Measurements from ENCODE around the gene LGR4. TPM values are rescaled to one million over a fixed set of nuclear protein-coding genes. Genes with fewer than 3 reads are reported as not detected.

The LGR4 gene
- total RNA-seq, 2 experiments from 2014 or later = 0.29 to 0.42 TPM

DNA sequence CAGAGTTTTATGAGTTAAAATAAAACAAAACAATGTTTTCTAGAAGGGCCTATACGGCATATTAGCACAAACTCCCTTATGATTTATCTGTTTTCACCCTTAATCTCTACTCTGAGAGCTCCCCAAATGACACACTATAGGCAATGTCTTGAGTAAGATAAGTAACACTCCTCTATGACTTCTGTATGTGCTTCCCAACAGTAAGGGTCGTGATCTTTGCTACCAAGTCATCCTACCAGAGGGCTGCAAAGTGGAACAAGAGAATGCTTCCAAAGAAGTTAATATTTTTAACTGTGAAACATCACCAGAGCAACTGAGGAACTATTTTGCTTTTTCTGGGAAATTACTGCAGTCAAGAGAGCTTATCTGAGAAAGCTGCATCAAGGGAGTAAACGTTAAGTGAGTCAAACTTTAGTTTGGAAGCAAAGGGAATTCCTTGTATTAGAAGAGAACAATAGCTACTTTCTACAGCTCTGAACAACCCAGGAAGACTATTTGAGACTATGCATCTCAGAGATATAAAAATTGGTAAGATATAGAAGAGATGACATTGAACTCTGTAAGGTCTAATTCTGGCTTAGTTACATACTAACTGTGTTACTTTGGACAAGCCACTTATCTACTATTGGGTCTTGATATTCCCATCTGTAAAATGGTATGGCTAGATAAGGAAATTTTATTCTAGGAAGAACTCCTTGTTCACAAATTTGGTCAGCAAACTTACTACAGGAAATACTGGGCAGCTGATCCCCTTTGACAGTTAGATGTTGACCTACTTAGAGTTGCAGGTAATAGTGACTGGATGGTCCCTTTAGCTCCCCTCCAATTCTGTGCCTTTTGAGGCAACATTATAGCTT lies 65.9 kb downstream of the LGR4 start:
- CTCF ChIA-PET = no interaction called here
- Mint-ChIP-seq H3K27ac (no peak overlapping the region), H3K9me3 (ENCODE audit: low read depth) (no peaks in the 10 kb centered on the region), H3K27me3 (no peaks in the 10 kb centered on the region), H3K36me3 (no peaks in the 10 kb centered on the region), H3K4me3 (no peak overlapping the region), H3K4me1 (no peaks in the 10 kb centered on the region)
- ATAC-seq (no peak), DNase-seq (no peak)

- no peaks in the 10 kb centered on the region for H3K9me3 Mint-ChIP-seq (ENCODE audit: low read depth)
- DNase-seq = no peak
- no peak overlapping the region for H3K4me3 Mint-ChIP-seq
- H3K4me1 Mint-ChIP-seq = no peaks in the 10 kb centered on the region
- H3K27ac Mint-ChIP-seq = no peak overlapping the region
- ATAC-seq = no peak
- CTCF ChIA-PET = interaction anchor here (1.0 to 1.1 kb wide), 2 partner anchors 8 to 19 kb away, joined by 3 read pairs; no protein-coding TSS in a partner anchor
- no peaks in the 10 kb centered on the region for H3K36me3 Mint-ChIP-seq
- no peaks in the 10 kb centered on the region for H3K27me3 Mint-ChIP-seq
These were observed 67.5 kb downstream of the LGR4 start for GRCh38 chr11:27405134-27405533.

GRCh38 chr11:27404427-27404826 lies 68.2 kb downstream of the LGR4 start:
- no peaks in the 10 kb centered on the region for H3K4me1 Mint-ChIP-seq
- ATAC-seq = no peak
- CTCF ChIA-PET = interaction anchor here (1.0 to 1.1 kb wide), 2 partner anchors 9 to 18 kb away, joined by 3 read pairs; no protein-coding TSS in a partner anchor

DNA sequence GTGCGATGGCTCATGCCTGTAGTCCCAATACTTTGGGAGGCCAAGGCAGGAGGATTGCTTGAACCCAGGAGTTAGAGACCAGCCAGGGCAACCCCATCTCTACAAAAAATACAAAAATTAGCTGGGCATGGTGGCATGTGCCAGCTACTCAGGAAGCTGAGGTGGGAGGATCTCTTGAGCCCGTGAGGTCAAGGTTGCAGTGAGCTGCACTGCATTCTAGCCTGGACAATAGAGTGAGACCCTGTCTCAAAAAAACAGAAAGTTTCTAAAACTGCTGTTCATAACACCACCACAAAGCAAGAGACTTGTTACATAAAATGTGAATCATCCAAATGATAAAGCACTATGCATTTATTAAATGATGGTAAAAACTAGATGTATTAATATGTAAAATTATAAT lies 69.4 kb downstream of the LGR4 start:
- DNase-seq (no peak), ATAC-seq (no peak)
- no peaks in the 10 kb centered on the region for H3K36me3 Mint-ChIP-seq
- no peaks in the 10 kb centered on the region for H3K4me1 Mint-ChIP-seq
- CTCF ChIA-PET = interaction anchor here (0.9 kb wide), 1 partner anchor 93 kb away, joined by 3 read pairs; no protein-coding TSS in a partner anchor
- no peaks in the 10 kb centered on the region for H3K27me3 Mint-ChIP-seq
- H3K9me3 Mint-ChIP-seq (ENCODE audit: low read depth) = no peaks in the 10 kb centered on the region
- no peak overlapping the region for H3K27ac Mint-ChIP-seq
- no peak overlapping the region for H3K4me3 Mint-ChIP-seq

More at GRCh38 chr11:27404427-27404826, 68.2 kb downstream of the LGR4 start:
- Mint-ChIP-seq H3K27ac (no peak overlapping the region), H3K27me3 (no peaks in the 10 kb centered on the region), H3K4me3 (no peak overlapping the region), H3K36me3 (no peaks in the 10 kb centered on the region), H3K9me3 (ENCODE audit: low read depth) (no peaks in the 10 kb centered on the region)
- no peak for DNase-seq

- DNase-seq (no peak), ATAC-seq (no peak)
- CTCF ChIA-PET = no interaction called here
- H3K9me3 Mint-ChIP-seq (ENCODE audit: low read depth) = no peaks in the 10 kb centered on the region
- H3K4me1 Mint-ChIP-seq = no peaks in the 10 kb centered on the region
- no peak overlapping the region for H3K4me3 Mint-ChIP-seq
- H3K27me3 Mint-ChIP-seq = peaks cover 2% of the 10 kb centered on the region
- no peaks in the 10 kb centered on the region for H3K36me3 Mint-ChIP-seq
- no peak overlapping the region for H3K27ac Mint-ChIP-seq
These were observed 70.1 kb downstream of the LGR4 start for GRCh38 chr11:27402450-27402849.

DNA sequence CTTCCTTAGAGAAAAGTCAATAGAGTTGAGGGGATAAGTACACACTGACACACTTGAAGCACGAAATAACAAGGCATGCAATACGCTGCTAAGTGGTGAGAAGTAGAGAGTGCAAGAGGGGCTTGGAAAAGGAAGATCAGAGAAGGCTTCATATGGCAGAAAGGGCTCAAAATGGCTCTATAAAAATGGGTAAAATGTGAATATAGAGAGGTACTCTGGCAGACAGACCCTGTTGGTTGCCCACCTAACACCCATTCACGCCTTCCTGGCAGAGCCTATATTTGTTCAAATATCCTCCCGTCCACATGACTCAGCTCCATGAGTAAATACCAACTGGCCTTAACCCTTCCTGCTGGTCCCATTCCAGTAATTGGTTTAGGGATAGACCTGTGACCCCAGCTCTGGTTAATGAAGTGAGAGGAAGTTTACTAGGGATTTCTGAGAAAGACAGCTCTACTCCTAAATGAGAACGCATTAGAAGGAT lies 70.7 kb downstream of the LGR4 start:
- peaks cover 8% of the 10 kb centered on the region for H3K27me3 Mint-ChIP-seq
- H3K9me3 Mint-ChIP-seq (ENCODE audit: low read depth) = no peaks in the 10 kb centered on the region
- no peak overlapping the region for H3K27ac Mint-ChIP-seq
- ATAC-seq = no peak
- DNase-seq = no peak
- H3K4me1 Mint-ChIP-seq = no peaks in the 10 kb centered on the region
- CTCF ChIA-PET = no interaction called here
- no peak overlapping the region for H3K4me3 Mint-ChIP-seq
- H3K36me3 Mint-ChIP-seq = no peaks in the 10 kb centered on the region

DNA sequence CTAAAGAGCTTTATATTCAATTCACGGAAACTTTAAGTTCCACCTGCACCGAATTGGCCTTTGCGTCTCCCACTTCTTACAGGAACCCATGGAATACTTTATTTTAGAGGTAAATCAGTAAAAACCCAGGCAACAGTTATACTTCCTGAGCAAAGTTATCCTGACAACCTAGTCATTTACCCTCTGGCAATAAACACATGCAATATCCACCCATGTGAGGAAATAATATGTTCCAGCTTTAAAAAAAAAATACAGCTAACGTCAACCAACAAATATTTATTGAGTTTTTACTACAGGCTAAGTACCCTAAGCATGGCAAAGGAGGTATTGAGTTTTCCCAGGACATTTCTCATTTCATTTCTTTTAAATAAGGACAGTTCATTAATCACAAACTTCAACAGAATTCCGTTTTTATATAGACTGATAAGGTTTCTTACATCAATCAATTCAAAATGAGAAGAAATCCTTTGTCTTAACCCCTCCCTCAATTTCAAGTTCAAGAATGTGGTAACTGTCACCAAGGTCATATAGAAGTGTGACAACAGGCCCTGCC lies 71.2 kb downstream of the LGR4 start:
- no peak for DNase-seq
- ATAC-seq = no peak
- no peaks in the 10 kb centered on the region for H3K36me3 Mint-ChIP-seq
- H3K9me3 Mint-ChIP-seq (ENCODE audit: low read depth) = no peaks in the 10 kb centered on the region
- no peak overlapping the region for H3K27ac Mint-ChIP-seq
- H3K27me3 Mint-ChIP-seq = peaks cover 9% of the 10 kb centered on the region
- H3K4me1 Mint-ChIP-seq = no peaks in the 10 kb centered on the region
- H3K4me3 Mint-ChIP-seq = no peak overlapping the region
- CTCF ChIA-PET = no interaction called here

- H3K4me1 Mint-ChIP-seq = peaks cover 3% of the 10 kb centered on the region
- CTCF ChIA-PET = no interaction called here
- no peak overlapping the region for H3K4me3 Mint-ChIP-seq
- H3K27ac Mint-ChIP-seq = no peak overlapping the region
- no peaks in the 10 kb centered on the region for H3K9me3 Mint-ChIP-seq (ENCODE audit: low read depth)
- peaks cover 15% of the 10 kb centered on the region for H3K27me3 Mint-ChIP-seq
- no peaks in the 10 kb centered on the region for H3K36me3 Mint-ChIP-seq
- no peak for ATAC-seq
- no peak for DNase-seq
These were observed 74.2 kb downstream of the LGR4 start for GRCh38 chr11:27398400-27398770.

GRCh38 chr11:27397624-27398399 lies 74.8 kb downstream of the LGR4 start:
- ATAC-seq = no peak
- H3K9me3 Mint-ChIP-seq (ENCODE audit: low read depth) = no peaks in the 10 kb centered on the region
- CTCF ChIA-PET = no interaction called here
- DNase-seq = no peak
- peaks cover 3% of the 10 kb centered on the region for H3K4me1 Mint-ChIP-seq
- no peak overlapping the region for H3K4me3 Mint-ChIP-seq
- H3K27ac Mint-ChIP-seq = no peak overlapping the region
- no peaks in the 10 kb centered on the region for H3K36me3 Mint-ChIP-seq
- peaks cover 16% of the 10 kb centered on the region for H3K27me3 Mint-ChIP-seq

DNA sequence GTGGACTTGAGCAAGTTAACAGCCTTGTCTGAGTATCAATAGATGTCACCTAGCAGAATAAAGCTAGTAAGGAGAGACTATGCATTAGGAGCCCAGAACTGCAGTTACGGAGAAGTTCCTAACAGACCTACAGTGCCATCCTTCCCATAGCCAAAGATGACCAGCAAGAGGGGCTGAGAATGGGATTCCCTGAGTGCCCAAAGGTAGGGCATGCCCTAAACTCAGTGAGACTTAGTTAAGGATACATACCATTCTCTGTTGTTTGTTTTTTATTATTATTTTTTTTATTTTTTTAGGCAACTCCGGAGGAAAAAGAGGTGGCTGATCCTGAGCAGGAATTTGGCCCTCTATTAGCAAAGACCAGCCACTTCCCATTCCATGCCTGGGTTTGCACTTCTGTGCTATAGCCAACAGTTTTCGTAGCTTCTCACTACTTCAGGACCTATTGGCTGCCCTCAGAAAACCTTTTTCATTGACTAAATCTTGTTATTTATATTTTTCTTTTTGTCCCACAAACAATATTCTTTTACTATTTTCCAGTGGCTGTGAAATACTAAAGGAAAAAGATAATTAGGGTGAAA lies 76.2 kb downstream of the LGR4 start:
- DNase-seq (no peak), ATAC-seq (no peak)
- H3K27ac Mint-ChIP-seq = no peak overlapping the region
- peaks cover 21% of the 10 kb centered on the region for H3K27me3 Mint-ChIP-seq
- H3K36me3 Mint-ChIP-seq = no peaks in the 10 kb centered on the region
- H3K4me3 Mint-ChIP-seq = no peak overlapping the region
- H3K4me1 Mint-ChIP-seq = peaks cover 3% of the 10 kb centered on the region
- CTCF ChIA-PET = no interaction called here
- H3K9me3 Mint-ChIP-seq (ENCODE audit: low read depth) = no peaks in the 10 kb centered on the region

DNA sequence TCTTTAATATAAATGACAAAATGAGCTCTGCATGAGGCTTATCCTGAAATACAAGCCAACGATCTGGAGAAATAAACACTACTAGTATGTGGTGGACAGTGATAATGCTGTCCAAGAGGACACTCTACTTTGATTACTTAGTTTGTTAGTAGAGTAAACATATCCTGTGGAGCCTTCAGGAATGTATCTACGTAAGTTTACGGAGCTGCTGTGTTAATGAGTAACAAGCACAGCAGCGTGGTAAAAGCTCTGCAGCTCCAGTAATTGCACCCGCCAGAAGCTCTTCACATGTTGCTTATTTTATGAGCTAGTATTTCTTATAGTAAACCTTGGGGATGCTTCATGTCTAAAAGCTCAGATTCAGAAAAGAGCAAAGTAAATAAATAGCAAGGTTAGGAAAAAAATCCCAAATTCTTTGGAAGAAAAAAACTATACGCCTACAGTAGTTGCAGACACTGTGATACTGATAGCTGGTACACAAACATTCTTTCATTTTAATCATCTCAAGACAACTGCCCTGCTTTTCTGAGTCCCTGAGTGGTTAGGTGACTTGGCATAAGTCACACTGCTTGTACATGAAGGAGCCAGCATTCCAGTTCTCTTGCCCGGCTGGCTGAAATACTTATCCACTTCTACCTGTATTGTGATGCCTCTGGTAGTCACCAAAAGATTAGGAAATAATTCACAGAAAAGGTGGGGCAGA lies 76.9 kb downstream of the LGR4 start:
- H3K27me3 Mint-ChIP-seq = peaks cover 21% of the 10 kb centered on the region
- H3K9me3 Mint-ChIP-seq (ENCODE audit: low read depth) = no peaks in the 10 kb centered on the region
- no peaks in the 10 kb centered on the region for H3K36me3 Mint-ChIP-seq
- no peak overlapping the region for H3K4me3 Mint-ChIP-seq
- DNase-seq (no peak), ATAC-seq (no peak)
- peaks cover 3% of the 10 kb centered on the region for H3K4me1 Mint-ChIP-seq
- no peak overlapping the region for H3K27ac Mint-ChIP-seq
- CTCF ChIA-PET = interaction anchor here (1.2 kb wide), 1 partner anchor 18 kb away, joined by 3 read pairs; no protein-coding TSS in a partner anchor

DNA sequence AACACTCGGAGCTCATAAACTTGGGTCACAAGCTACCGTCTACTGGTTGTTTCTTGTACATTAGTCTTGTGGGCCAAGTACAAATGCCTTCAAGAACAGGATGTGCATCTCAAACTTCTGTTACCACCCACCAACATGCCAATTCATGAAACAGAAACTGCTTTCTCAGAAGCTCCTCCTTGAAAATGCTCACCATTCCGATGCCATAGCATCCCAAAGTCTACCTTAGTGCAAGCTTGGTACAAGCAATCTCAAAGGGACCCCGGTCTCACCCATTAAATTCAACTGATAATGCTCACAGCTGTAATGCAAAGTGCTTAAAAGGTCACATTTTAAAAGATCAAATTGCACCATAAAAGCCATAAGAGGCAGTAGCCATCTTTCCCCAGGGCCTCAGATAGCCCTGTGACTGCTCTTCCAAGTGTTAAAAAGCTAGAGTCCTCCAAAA lies 77.8 kb downstream of the LGR4 start:
- DNase-seq (no peak), ATAC-seq (no peak)
- H3K9me3 Mint-ChIP-seq (ENCODE audit: low read depth) = no peaks in the 10 kb centered on the region
- no peak overlapping the region for H3K4me3 Mint-ChIP-seq
- H3K36me3 Mint-ChIP-seq = no peaks in the 10 kb centered on the region
- H3K4me1 Mint-ChIP-seq = peaks cover 3% of the 10 kb centered on the region
- no peak overlapping the region for H3K27ac Mint-ChIP-seq
- CTCF ChIA-PET = interaction anchor here (1.2 to 1.3 kb wide), 2 partner anchors 18 to 106 kb away, joined by 3 read pairs; no protein-coding TSS in a partner anchor
- peaks cover 21% of the 10 kb centered on the region for H3K27me3 Mint-ChIP-seq
